GM12873 (cell line): ENCODE data around the gene NTM.

Source experiments
- TF ChIP-seq, protein P1 (sequence below): IDR thresholded peaks from 2 replicates; pipeline ENCODE4 v1.5.1; 2012; ENCODE audit warnings: low read depth, mild to moderate bottlenecking, moderate library complexity, low read length, control low read depth; ENCODE audit not compliant: insufficient read depth; ENCODE audit errors: missing control alignments

NTM gene

GRCh38 chr11:132286106-132286505 is 915.7 kb downstream of the NTM start:
- TF ChIP-seq, protein P1, sequence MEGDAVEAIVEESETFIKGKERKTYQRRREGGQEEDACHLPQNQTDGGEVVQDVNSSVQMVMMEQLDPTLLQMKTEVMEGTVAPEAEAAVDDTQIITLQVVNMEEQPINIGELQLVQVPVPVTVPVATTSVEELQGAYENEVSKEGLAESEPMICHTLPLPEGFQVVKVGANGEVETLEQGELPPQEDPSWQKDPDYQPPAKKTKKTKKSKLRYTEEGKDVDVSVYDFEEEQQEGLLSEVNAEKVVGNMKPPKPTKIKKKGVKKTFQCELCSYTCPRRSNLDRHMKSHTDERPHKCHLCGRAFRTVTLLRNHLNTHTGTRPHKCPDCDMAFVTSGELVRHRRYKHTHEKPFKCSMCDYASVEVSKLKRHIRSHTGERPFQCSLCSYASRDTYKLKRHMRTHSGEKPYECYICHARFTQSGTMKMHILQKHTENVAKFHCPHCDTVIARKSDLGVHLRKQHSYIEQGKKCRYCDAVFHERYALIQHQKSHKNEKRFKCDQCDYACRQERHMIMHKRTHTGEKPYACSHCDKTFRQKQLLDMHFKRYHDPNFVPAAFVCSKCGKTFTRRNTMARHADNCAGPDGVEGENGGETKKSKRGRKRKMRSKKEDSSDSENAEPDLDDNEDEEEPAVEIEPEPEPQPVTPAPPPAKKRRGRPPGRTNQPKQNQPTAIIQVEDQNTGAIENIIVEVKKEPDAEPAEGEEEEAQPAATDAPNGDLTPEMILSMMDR, result no peak

- TF ChIP-seq, protein P1, result no peak
Observed at GRCh38 chr11:132288036-132288435, 917.6 kb downstream of the NTM start.

- TF ChIP-seq, protein P1, result no peak
Observed at GRCh38 chr11:132289590-132290256, 919.3 kb downstream of the NTM start.

GRCh38 chr11:132293586-132293985 is 923.2 kb downstream of the NTM start:
- TF ChIP-seq, protein P1, result no peak

DNA sequence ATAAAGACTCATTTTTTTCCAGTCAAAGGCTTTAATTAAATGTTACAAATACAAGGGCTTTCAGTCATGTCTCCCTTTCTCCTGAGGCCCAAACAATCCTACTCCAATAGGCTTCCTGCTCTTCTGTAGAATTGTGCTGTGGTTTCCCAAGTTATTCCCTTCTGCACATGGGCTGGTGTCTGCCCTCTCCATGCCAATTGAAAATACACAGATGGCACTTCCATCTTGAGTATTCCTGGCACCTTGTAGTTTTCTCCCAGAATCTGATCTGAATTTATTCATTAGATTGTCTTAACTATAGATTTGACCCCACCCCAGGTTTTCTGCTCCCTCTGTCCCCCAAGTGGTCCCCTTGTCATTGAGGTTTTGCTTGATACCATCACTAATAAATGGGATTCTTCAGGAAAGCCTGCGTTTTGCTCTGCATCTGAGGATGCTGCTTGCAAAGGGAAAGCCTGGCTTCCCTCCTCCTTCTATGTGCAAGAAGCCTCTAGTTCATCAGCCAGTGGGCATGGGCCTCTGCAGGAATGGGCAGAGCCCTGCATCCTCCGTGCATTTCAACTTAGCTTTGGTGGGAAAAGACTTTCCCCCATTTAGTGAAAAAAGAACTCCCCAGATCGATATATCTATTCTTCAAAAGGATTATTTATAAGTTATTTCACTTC is 926.7 kb downstream of the NTM start:
- TF ChIP-seq, protein P1, result no peak

- TF ChIP-seq, protein P1, result no peak
Observed at GRCh38 chr11:132298357-132298756, 927.9 kb downstream of the NTM start.

DNA sequence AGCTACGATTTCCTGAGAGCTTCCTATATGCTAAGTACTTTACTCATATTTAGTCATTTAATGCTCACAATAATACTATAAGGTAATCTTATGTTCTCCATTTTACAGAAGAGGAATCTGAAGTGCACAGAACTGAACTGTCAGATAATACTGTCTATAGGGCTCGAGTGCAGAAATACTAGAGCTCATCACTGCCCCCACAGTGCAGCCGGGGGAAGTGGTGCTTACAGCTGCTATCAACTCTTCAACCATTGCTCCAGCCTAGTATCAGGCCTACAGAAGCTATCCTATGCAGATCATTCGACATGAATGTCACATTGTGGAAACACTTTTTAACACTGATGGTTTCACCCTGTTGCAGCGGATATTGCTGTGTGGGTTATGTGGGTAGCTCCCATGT is 929.9 kb downstream of the NTM start:
- TF ChIP-seq, protein P1, result peak; percentile 49
